MCF 10A (cell line): ENCODE data around the gene AUTS2. TPM values are rescaled to one million over a fixed set of nuclear protein-coding genes. Genes with fewer than 3 reads are reported as not detected.

Experiments
- BruUV-seq: library from RNA; stranded (reverse); fragments of 400-500 nt; replicated peaks from 2 replicates; lab custom pipeline; 2021; lab: Mats Ljungman, UMichigan
- CTCF ChIA-PET: fragments of 300-600 bp; sonication (Branson Sonifier 250); formaldehyde crosslinking; extraction: SDS; loops from one replicate; lab custom pipeline; 2021; ENCODE audit warnings: antibody characterized with exemption, inconsistent platforms; lab: Yijun Ruan, JAX
- POLR2A ChIA-PET: fragments of 300-600, 350-650 bp; sonication (Branson Sonifier 250); formaldehyde crosslinking; extraction: SDS; loops from one replicate; lab custom pipeline; 2020; ENCODE audit warnings: antibody characterized with exemption, inconsistent platforms; lab: Yijun Ruan, JAX
- DNase-seq: peaks from one replicate; pipeline ENCODE4 v3.0.0-alpha.2; 2018; ENCODE audit not compliant: unreplicated experiment
- H3K27ac Mint-ChIP-seq: one replicate; pipeline ENCODE4 v1.8.0; 2022; ENCODE audit warnings: mild to moderate bottlenecking, low read depth, mixed read lengths; ENCODE audit not compliant: unreplicated experiment
- H3K27me3 Mint-ChIP-seq: one replicate; pipeline ENCODE4 v1.8.0; 2022; ENCODE audit warnings: mixed read lengths; ENCODE audit not compliant: insufficient read depth, unreplicated experiment
- H3K36me3 Mint-ChIP-seq: one replicate; pipeline ENCODE4 v1.8.0; 2022; ENCODE audit warnings: mild to moderate bottlenecking, moderate library complexity, mixed read lengths; ENCODE audit not compliant: insufficient read depth, unreplicated experiment
- H3K4me1 Mint-ChIP-seq: one replicate; pipeline ENCODE4 v1.8.0; 2022; ENCODE audit warnings: mixed read lengths; ENCODE audit not compliant: insufficient read depth, unreplicated experiment
- H3K4me3 Mint-ChIP-seq: one replicate; pipeline ENCODE4 v1.8.0; 2022; ENCODE audit warnings: mild to moderate bottlenecking, moderate library complexity, mixed read lengths; ENCODE audit not compliant: unreplicated experiment
- H3K9me3 Mint-ChIP-seq: one replicate; pipeline ENCODE4 v1.8.0; 2022; ENCODE audit warnings: mixed read lengths; ENCODE audit not compliant: unreplicated experiment
- intact Hi-C: fragments of 100-400 bp; cut with micrococcal nuclease; formaldehyde crosslinking; loops from 2 replicates; pipeline ENCODE4 v1.14.1; 2022
- total RNA-seq: library from RNA; stranded (reverse); gene quantifications from 2 replicates; pipeline ENCODE4 v1.2.3, GENCODE V29; 2022
- TF ChIP-seq, protein P1 (sequence below): fragments of 200-600 bp; IDR thresholded peaks from one replicate; pipeline ENCODE4 v1.8.0; 2022; ENCODE audit warnings: antibody characterized with exemption, mild to moderate bottlenecking; ENCODE audit not compliant: unreplicated experiment

AUTS2 gene
- total RNA-seq, 1 experiment from 2014 or later = 1.3 TPM

- Mint-ChIP-seq H3K4me1 (no peaks in the 10 kb centered on the region), H3K36me3 (no peaks in the 10 kb centered on the region)
Observed at GRCh38 chr7:69591805-69592204, 6.5 kb upstream of the AUTS2 start.

GRCh38 chr7:69593511-69593910, 4.8 kb upstream of the AUTS2 start:
- Mint-ChIP-seq H3K27me3 (no peaks in the 10 kb centered on the region), H3K27ac (no peak overlapping the region), H3K36me3 (no peaks in the 10 kb centered on the region), H3K9me3 (peaks cover 19% of the 10 kb centered on the region), H3K4me1 (no peaks in the 10 kb centered on the region), H3K4me3 (no peak overlapping the region)
- POLR2A ChIA-PET = no interaction called here
- TF ChIP-seq, protein P1, sequence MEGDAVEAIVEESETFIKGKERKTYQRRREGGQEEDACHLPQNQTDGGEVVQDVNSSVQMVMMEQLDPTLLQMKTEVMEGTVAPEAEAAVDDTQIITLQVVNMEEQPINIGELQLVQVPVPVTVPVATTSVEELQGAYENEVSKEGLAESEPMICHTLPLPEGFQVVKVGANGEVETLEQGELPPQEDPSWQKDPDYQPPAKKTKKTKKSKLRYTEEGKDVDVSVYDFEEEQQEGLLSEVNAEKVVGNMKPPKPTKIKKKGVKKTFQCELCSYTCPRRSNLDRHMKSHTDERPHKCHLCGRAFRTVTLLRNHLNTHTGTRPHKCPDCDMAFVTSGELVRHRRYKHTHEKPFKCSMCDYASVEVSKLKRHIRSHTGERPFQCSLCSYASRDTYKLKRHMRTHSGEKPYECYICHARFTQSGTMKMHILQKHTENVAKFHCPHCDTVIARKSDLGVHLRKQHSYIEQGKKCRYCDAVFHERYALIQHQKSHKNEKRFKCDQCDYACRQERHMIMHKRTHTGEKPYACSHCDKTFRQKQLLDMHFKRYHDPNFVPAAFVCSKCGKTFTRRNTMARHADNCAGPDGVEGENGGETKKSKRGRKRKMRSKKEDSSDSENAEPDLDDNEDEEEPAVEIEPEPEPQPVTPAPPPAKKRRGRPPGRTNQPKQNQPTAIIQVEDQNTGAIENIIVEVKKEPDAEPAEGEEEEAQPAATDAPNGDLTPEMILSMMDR = no peak
- BruUV-seq = no TSS peak
- CTCF ChIA-PET = no interaction called here
- DNase-seq = no peak
- intact Hi-C loops = no loop called here

More at GRCh38 chr7:69591805-69592204, 6.5 kb upstream of the AUTS2 start:
- BruUV-seq = no TSS peak
- intact Hi-C loops = no loop called here
- Mint-ChIP-seq H3K27ac (no peak overlapping the region), H3K4me3 (no peak overlapping the region), H3K9me3 (peaks cover 23% of the 10 kb centered on the region), H3K27me3 (no peaks in the 10 kb centered on the region)
- TF ChIP-seq, protein P1 = no peak
- POLR2A ChIA-PET = no interaction called here
- no peak for DNase-seq
- CTCF ChIA-PET = no interaction called here

DNA sequence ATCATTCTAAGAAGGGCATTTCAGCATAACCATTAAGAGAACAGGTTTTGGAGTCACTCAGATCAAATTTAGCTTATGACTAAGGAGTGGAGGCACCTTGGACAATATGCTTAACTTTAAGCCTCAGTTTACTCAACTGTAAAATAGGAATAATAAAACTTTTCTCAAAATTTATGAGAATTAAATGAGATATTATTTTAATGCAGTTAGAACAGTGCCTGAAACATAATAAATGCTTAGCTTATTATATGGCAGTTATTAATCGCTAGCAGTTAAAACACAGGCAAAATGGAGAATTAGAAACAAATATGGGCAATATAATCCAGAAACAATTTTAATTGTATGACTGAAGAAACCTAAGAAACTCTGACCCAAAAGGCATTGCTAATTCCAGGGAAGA, 2.9 kb upstream of the AUTS2 start:
- Mint-ChIP-seq H3K4me1 (no peaks in the 10 kb centered on the region), H3K36me3 (no peaks in the 10 kb centered on the region), H3K27ac (no peak overlapping the region), H3K4me3 (no peak overlapping the region), H3K27me3 (no peaks in the 10 kb centered on the region), H3K9me3 (peaks cover 13% of the 10 kb centered on the region)
- POLR2A ChIA-PET = no interaction called here
- intact Hi-C loops = no loop called here
- CTCF ChIA-PET = interaction anchor here (1.2 kb wide), 1 partner anchor 25 kb away, joined by 3 read pairs; no protein-coding TSS in a partner anchor
- no TSS peak for BruUV-seq
- DNase-seq = no peak
- TF ChIP-seq, protein P1 = no peak

- CTCF ChIA-PET = interaction anchor here (0.6 to 1.2 kb wide), 2 partner anchors 9 to 25 kb away, joined by 3 to 5 read pairs; no protein-coding TSS in a partner anchor
- no TSS peak for BruUV-seq
- no peak overlapping the region for H3K27ac Mint-ChIP-seq
Observed at GRCh38 chr7:69596056-69596455, 2.2 kb upstream of the AUTS2 start.

More at GRCh38 chr7:69596056-69596455, 2.2 kb upstream of the AUTS2 start:
- DNase-seq = no peak
- no peaks in the 10 kb centered on the region for H3K27me3 Mint-ChIP-seq
- intact Hi-C loops = no loop called here
- no peaks in the 10 kb centered on the region for H3K36me3 Mint-ChIP-seq
- H3K9me3 Mint-ChIP-seq = peaks cover 7% of the 10 kb centered on the region
- POLR2A ChIA-PET = no interaction called here
- no peaks in the 10 kb centered on the region for H3K4me1 Mint-ChIP-seq
- TF ChIP-seq, protein P1 = no peak
- no peak overlapping the region for H3K4me3 Mint-ChIP-seq
